GM12801 (cell line): Measurements from ENCODE around the gene DYNLT4.

Experiments used
- CTCF ChIP-seq: IDR thresholded peaks from one replicate; pipeline ENCODE4 v1.5.1; 2011; ENCODE audit warnings: control low read depth; ENCODE audit not compliant: insufficient read length; ENCODE audit errors: extremely low read depth

Gene DYNLT4

GRCh38 chr1:44803062-44803311, 4.2 kb downstream of the DYNLT4 start:
- no peak for TF ChIP-seq CTCF

GRCh38 chr1:44802306-44803061, 4.7 kb downstream of the DYNLT4 start:
- TF ChIP-seq CTCF: no peak

- TF ChIP-seq CTCF: no peak
Measured at GRCh38 chr1:44801491-44802305, 5.5 kb downstream of the DYNLT4 start.

DNA sequence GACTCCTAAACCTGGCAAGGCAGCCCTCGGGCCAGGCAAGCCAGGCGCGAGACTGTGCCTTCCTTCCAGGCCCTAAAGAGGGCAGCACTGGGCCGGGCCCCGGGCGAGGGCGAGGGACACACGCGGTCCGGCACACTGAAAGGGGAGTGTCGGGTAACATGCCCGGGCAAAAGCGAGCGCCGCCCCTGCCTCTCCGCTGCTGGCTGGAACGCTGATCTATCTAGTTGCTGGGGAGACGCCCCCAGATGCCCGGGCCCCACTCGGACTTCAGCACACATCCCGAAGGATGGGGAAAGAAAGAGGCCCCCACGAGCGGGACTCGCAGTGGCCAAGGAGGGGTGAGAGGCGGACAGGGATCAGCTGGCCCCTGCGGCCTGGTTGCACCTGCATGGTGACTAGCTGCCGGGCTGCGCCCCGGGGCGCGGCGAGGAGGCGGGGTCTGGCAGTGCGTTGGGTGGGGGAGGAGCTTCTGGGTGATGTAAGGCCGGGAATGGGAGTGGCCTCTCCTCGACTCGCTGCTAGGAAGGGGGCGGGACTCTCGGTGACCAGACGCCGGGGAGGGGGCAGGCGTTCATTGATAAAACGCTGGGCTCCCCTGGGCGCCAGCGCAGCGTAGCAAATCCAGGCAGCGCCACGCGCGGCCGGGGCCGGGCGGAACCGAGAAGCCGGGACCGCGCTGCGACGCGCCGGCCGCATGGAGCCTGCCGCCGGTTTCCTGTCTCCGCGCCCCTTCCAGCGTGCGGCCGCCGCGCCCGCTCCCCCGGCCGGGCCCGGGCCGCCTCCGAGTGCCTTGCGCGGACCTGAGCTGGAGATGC, 7.2 kb downstream of the DYNLT4 start, which contains the start of gene PLK3:
PLK3 (plus strand) TSS at position 608 of the 815 bp plus-strand sequence; CDS start at position 695, 87 bp downstream.
- no peak for TF ChIP-seq CTCF

GRCh38 chr1:44798481-44799365, 8.4 kb downstream of the DYNLT4 start:
- TF ChIP-seq CTCF: no peak

- no peak for TF ChIP-seq CTCF
Measured at GRCh38 chr1:44792736-44793502, 14.2 kb downstream of the DYNLT4 start.
